Embryonic facial prominence (tissue), 1 donor: ENCODE results near the gene MGMT.
A peak's percentile ranks its signal among the peaks of the same experiment; 100 is the strongest.

ENCODE experiments used
- DNase-seq: peaks from one replicate; pipeline ENCODE4 v3.0.0-alpha.2; 2016; ENCODE audit errors: extremely low spot score

Gene MGMT

GRCh38 chr10:129621693-129622092, 154.7 kb downstream of the MGMT start:
- no peak for DNase-seq

GRCh38 chr10:129622291-129622690, 155.2 kb downstream of the MGMT start:
- no peak for DNase-seq

GRCh38 chr10:129622736-129623135, 155.7 kb downstream of the MGMT start:
- no peak for DNase-seq

GRCh38 chr10:129624526-129624925, 157.5 kb downstream of the MGMT start:
- DNase-seq: no peak

- DNase-seq: no peak
Measured at GRCh38 chr10:129626309-129626708, 159.3 kb downstream of the MGMT start.

GRCh38 chr10:129626796-129627435, 159.9 kb downstream of the MGMT start:
- DNase-seq: peak; percentile 29

GRCh38 chr10:129627442-129627841, 160.4 kb downstream of the MGMT start:
- DNase-seq: no peak

GRCh38 chr10:129628823-129629222, 161.8 kb downstream of the MGMT start:
- no peak for DNase-seq

GRCh38 chr10:129629911-129630310, 162.9 kb downstream of the MGMT start:
- no peak for DNase-seq

GRCh38 chr10:129631006-129631405, 164.0 kb downstream of the MGMT start:
- DNase-seq: no peak

GRCh38 chr10:129631870-129632623, 165.0 kb downstream of the MGMT start:
- DNase-seq: no peak

GRCh38 chr10:129637010-129637409, 170.0 kb downstream of the MGMT start:
- DNase-seq: no peak

GRCh38 chr10:129637846-129638245, 170.8 kb downstream of the MGMT start:
- no peak for DNase-seq

- no peak for DNase-seq
Measured at GRCh38 chr10:129641351-129641750, 174.3 kb downstream of the MGMT start.

- DNase-seq: no peak
Measured at GRCh38 chr10:129641982-129642381, 174.9 kb downstream of the MGMT start.

GRCh38 chr10:129642427-129642826, 175.4 kb downstream of the MGMT start:
- no peak for DNase-seq

GRCh38 chr10:129643266-129643665, 176.2 kb downstream of the MGMT start:
- no peak for DNase-seq

GRCh38 chr10:129645487-129645886, 178.4 kb downstream of the MGMT start:
- no peak for DNase-seq

- no peak for DNase-seq
Measured at GRCh38 chr10:129646973-129647372, 179.9 kb downstream of the MGMT start.

GRCh38 chr10:129647590-129647989, 180.5 kb downstream of the MGMT start:
- DNase-seq: no peak

- DNase-seq: no peak
Measured at GRCh38 chr10:129648856-129649255, 181.8 kb downstream of the MGMT start.

GRCh38 chr10:129652021-129652420, 185.0 kb downstream of the MGMT start:
- DNase-seq: no peak

- DNase-seq: no peak
Measured at GRCh38 chr10:129652521-129653201, 185.6 kb downstream of the MGMT start.
